Stimulated activated CD8-positive, alpha-beta memory T cell treated with anti-CD3 and anti-CD28 coated beads, Interleukin-7, amount 100 ng/mL, for 1 hour (primary cell): ENCODE results near the gene GAN.

Experiments
- DNase-seq, 2 donors: peaks; one replicate each; pipeline ENCODE4 v3.0.0-alpha.2; 2020; ENCODE audit warnings: low read depth in 2 of 2

Gene GAN

GRCh38 chr16:81357711-81358260 lies 43.0 kb downstream of the GAN start:
- DNase-seq = no peak

GRCh38 chr16:81358860-81359259 lies 44.1 kb downstream of the GAN start:
- no peak for DNase-seq

- DNase-seq = no peak
Observed at GRCh38 chr16:81360135-81360534, 45.4 kb downstream of the GAN start.

GRCh38 chr16:81365731-81366130 lies 51.0 kb downstream of the GAN start:
- DNase-seq = no peak

- DNase-seq = no peak
Observed at GRCh38 chr16:81366316-81366932, 51.7 kb downstream of the GAN start.

- DNase-seq = no peak
Observed at GRCh38 chr16:81367821-81368220, 53.1 kb downstream of the GAN start.

GRCh38 chr16:81369888-81370504 lies 55.2 kb downstream of the GAN start:
- DNase-seq = no peak

GRCh38 chr16:81371106-81371505 lies 56.3 kb downstream of the GAN start:
- no peak for DNase-seq

- DNase-seq = no peak
Observed at GRCh38 chr16:81374550-81374949, 59.8 kb downstream of the GAN start.

- no peak for DNase-seq
Observed at GRCh38 chr16:81376880-81377279, 62.1 kb downstream of the GAN start.

GRCh38 chr16:81378049-81378448 lies 63.3 kb downstream of the GAN start:
- DNase-seq = no peak

GRCh38 chr16:81380932-81381331 lies 66.2 kb downstream of the GAN start:
- DNase-seq = no peak

- DNase-seq = no peak
Observed at GRCh38 chr16:81384006-81384405, 69.2 kb downstream of the GAN start.

GRCh38 chr16:81385031-81385756 lies 70.4 kb downstream of the GAN start:
- DNase-seq = no peak

- no peak for DNase-seq
Observed at GRCh38 chr16:81388357-81388756, 73.6 kb downstream of the GAN start.

GRCh38 chr16:81390840-81391239 lies 76.1 kb downstream of the GAN start:
- no peak for DNase-seq

- no peak for DNase-seq
Observed at GRCh38 chr16:81392011-81392410, 77.2 kb downstream of the GAN start.

GRCh38 chr16:81394416-81394815 lies 79.7 kb downstream of the GAN start:
- DNase-seq = no peak

- no peak for DNase-seq
Observed at GRCh38 chr16:81394966-81395655, 80.3 kb downstream of the GAN start.

GRCh38 chr16:81397058-81397878 lies 82.5 kb downstream of the GAN start:
- no peak for DNase-seq

GRCh38 chr16:81397879-81398520 lies 83.2 kb downstream of the GAN start:
- no peak for DNase-seq
